Transverse colon (tissue), 4 donors: ENCODE results near the gene SNX18. TPM values are rescaled to one million over a fixed set of nuclear protein-coding genes. Genes with fewer than 3 reads are reported as not detected.

Experiments used
- DNase-seq: peaks from one replicate; pipeline ENCODE4 v3.0.0-alpha.2; 2019
- H3K27ac ChIP-seq, 4 donors: fragments of 200-600 bp; sonication (generic); 2 replicates each; pipeline ENCODE4 v1.5.1; 2016 to 2018; ENCODE audit warnings: inconsistent platforms in 4 of 4
- H3K27me3 ChIP-seq: fragments of 200-600 bp; sonication (generic); 2 replicates; pipeline ENCODE4 v1.5.1; 2017; ENCODE audit warnings: inconsistent platforms
- H3K36me3 ChIP-seq, 4 donors: fragments of 200-600 bp; sonication (generic); 2 replicates each; pipeline ENCODE4 v1.5.1; 2017 to 2019; ENCODE audit warnings: inconsistent platforms in 4 of 4
- H3K4me1 ChIP-seq, 4 donors: fragments of 200-600 bp; sonication (generic); 2 replicates each; pipeline ENCODE4 v1.5.1; 2017 to 2020; ENCODE audit warnings: inconsistent platforms in 4 of 4
- H3K4me3 ChIP-seq, 4 donors: fragments of 200-600 bp; sonication (generic); 1 replicate in 1 of 4; 2 replicates in 3 of 4; pipeline versions ENCODE4 v1.5.1 to v1.6.1; 2017 to 2019; ENCODE audit warnings: inconsistent platforms in 4 of 4
- H3K9me3 ChIP-seq, 2 donors: fragments of 200-600 bp; sonication (generic); 2 replicates each; pipeline ENCODE4 v1.5.1; 2017 to 2019; ENCODE audit warnings: inconsistent platforms in 2 of 2
- CTCF ChIP-seq, 5 experiments: fragments of 200-600 bp in 3 of 5; fragments of 450-650 bp in 2 of 5; sonication (generic) in 3 of 5; IDR thresholded peaks; 1 replicate in 2 of 5; 2 replicates in 3 of 5; pipeline ENCODE4 v1.5.1; 2016 to 2017; ENCODE audit warnings: antibody characterized with exemption in 5 of 5, inconsistent platforms in 3 of 5, mild to moderate bottlenecking in 2 of 5, moderate library complexity in 1 of 5
- EP300 ChIP-seq: sonication (generic); formaldehyde crosslinking; IDR thresholded peaks from one replicate; pipeline ENCODE4 v1.6.1; 2017; ENCODE audit warnings: antibody characterized with exemption, low read depth
- POLR2A ChIP-seq: fragments of 450-650 bp; IDR thresholded peaks from one replicate; pipeline ENCODE4 v1.6.1; 2016; ENCODE audit warnings: antibody characterized with exemption, mild to moderate bottlenecking, moderate library complexity
- POLR2AphosphoS5 ChIP-seq, 3 donors: sonication (generic); formaldehyde crosslinking; IDR thresholded peaks; one replicate each; pipeline ENCODE4 v1.6.1; 2016; ENCODE audit warnings: antibody characterized with exemption in 3 of 3
- in situ Hi-C, 4 donors: fragments of 200-750 bp; cut with MboI; loops; one replicate each; pipeline versions ENCODE4 v1.15.0 to v1.15.1; 2017; ENCODE audit warnings: low sequenced_read_pairs in 3 of 4, low pct_ligation_motif_present in 1 of 4, low pct_unique_long_range_greater_than_20kb in 1 of 4
- intact Hi-C: fragments of 100-400 bp; cut with DNase I; formaldehyde crosslinking; loops from one replicate; pipeline ENCODE4 v1.15.1; 2023; ENCODE audit warnings: low total_unique reads
- total RNA-seq, 4 donors: library from RNA; depleted of rRNA; stranded (reverse); fragments of >200 nt; gene quantifications; one replicate each; pipeline ENCODE4 v1.1.0, GENCODE V29; 2016

Gene SNX18
- total RNA-seq, 4 donors from 2014 or later, result 18.0 to 35.4 (median 20.0) TPM

GRCh38 chr5:54594181-54594580 lies 76.6 kb downstream of the SNX18 start:
- no peaks in the 10 kb centered on the region for H3K9me3 ChIP-seq
- H3K4me3 ChIP-seq, result no peak overlapping the region
- intact Hi-C loops (no loop called here), in situ Hi-C loops (no loop called here)
- H3K36me3 ChIP-seq, result no peaks in the 10 kb centered on the region
- H3K27ac ChIP-seq, result no peak overlapping the region
- H3K4me1 ChIP-seq, result no peaks in the 10 kb centered on the region
- TF ChIP-seq CTCF (IDR thresholded peaks at IDR 0.05) (no peak), POLR2A (no peak), POLR2AphosphoS5 (IDR thresholded peaks at IDR 0.05) (no peak), EP300 (no peak)
- DNase-seq, result no peak
- H3K27me3 ChIP-seq, result no peaks in the 10 kb centered on the region

- TF ChIP-seq EP300 (no peak), POLR2A (no peak), CTCF (IDR thresholded peaks at IDR 0.05) (no peak)
- Histone ChIP-seq H3K4me3 (no peak overlapping the region), H3K9me3 (no peaks in the 10 kb centered on the region), H3K4me1 (no peaks in the 10 kb centered on the region), H3K27me3 (no peaks in the 10 kb centered on the region), H3K27ac (no peak overlapping the region), H3K36me3 (no peaks in the 10 kb centered on the region)
- DNase-seq, result no peak
- intact Hi-C loops (no loop called here), in situ Hi-C loops (no loop called here)
Measured at GRCh38 chr5:54595721-54596120, 78.2 kb downstream of the SNX18 start.

Other genes with a start within 250 kb of the SNX18 start
- gene ARL15, start 207.2 kb upstream of the SNX18 start, total RNA-seq, result 10 to 100 TPM in 3 of 4 donors, 1 to 10 TPM in 1; 9.0 to 57.1 (median 27.7) TPM
- 10 to 100 TPM in 1 of 4 donors, 1 to 10 TPM in 1, not detected in 2; 4.1 to 55.2 TPM for gene HSPB3, start 62.1 kb upstream of the SNX18 start, total RNA-seq